ENCODE results near the gene SCN3A. TPM values are rescaled to one million over a fixed set of nuclear protein-coding genes. Genes with fewer than 3 reads are reported as not detected.

Gene SCN3A
- total RNA-seq, 6 donors from 2014 or later = under 0.01 to 7.3 (median 0.78) TPM

GRCh38 chr2:165112789-165113188 lies 91.1 kb downstream of the SCN3A start:
- no peaks in the 10 kb centered on the region for H3K4me1 ChIP-seq
- H3K27me3 ChIP-seq = no peaks in the 10 kb centered on the region
- H3K9me3 ChIP-seq = no peaks in the 10 kb centered on the region
- no peak overlapping the region for H3K27ac ChIP-seq
- TF ChIP-seq EP300 (IDR thresholded peaks at IDR 0.05) (no peak), POLR2A (IDR thresholded peaks at IDR 0.05) (no peak), POLR2AphosphoS5 (IDR thresholded peaks at IDR 0.05) (no peak)
- TF ChIP-seq, protein P1, sequence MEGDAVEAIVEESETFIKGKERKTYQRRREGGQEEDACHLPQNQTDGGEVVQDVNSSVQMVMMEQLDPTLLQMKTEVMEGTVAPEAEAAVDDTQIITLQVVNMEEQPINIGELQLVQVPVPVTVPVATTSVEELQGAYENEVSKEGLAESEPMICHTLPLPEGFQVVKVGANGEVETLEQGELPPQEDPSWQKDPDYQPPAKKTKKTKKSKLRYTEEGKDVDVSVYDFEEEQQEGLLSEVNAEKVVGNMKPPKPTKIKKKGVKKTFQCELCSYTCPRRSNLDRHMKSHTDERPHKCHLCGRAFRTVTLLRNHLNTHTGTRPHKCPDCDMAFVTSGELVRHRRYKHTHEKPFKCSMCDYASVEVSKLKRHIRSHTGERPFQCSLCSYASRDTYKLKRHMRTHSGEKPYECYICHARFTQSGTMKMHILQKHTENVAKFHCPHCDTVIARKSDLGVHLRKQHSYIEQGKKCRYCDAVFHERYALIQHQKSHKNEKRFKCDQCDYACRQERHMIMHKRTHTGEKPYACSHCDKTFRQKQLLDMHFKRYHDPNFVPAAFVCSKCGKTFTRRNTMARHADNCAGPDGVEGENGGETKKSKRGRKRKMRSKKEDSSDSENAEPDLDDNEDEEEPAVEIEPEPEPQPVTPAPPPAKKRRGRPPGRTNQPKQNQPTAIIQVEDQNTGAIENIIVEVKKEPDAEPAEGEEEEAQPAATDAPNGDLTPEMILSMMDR (IDR thresholded peaks at IDR 0.05) = no peak
- ATAC-seq (ENCODE audit: low FRiP score in 2 of 2) (no peak), DNase-seq (no peak)
- WGBS, 2 donors = 77 to 82% methylated on average over 2 of the region's 2 CpGs
- H3K36me3 ChIP-seq = no peaks in the 10 kb centered on the region
- no peak overlapping the region for H3K4me3 ChIP-seq

DNA sequence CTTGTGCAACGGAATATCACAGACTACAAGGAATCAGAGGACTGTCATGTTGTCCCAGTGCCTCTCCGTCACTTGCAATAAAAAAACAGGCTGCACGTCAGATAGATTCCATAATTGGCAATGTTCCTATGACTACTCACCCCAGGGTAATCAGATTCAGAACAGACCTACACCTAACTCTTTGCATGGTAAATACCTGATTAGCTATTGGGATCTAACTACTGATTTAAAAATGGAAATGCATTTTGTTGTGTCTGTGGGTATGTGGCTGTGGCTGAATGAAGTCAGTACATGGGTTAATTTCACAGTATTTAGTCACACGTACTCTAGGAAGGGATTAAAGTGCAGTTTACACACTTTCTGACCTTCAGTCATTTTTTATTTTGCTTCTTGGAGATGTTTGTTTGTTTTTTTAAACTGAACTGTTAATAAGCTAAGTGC lies 91.7 kb downstream of the SCN3A start:
- no peak overlapping the region for H3K4me3 ChIP-seq
- DNase-seq (no peak), ATAC-seq (ENCODE audit: low FRiP score in 2 of 2) (no peak)
- H3K4me1 ChIP-seq = no peaks in the 10 kb centered on the region
- no peak overlapping the region for H3K27ac ChIP-seq
- H3K9me3 ChIP-seq = no peaks in the 10 kb centered on the region
- TF ChIP-seq POLR2A (IDR thresholded peaks at IDR 0.05) = no peak
- TF ChIP-seq EP300 (IDR thresholded peaks at IDR 0.05) = no peak
- no peak for TF ChIP-seq POLR2AphosphoS5 (IDR thresholded peaks at IDR 0.05)
- TF ChIP-seq, protein P1 (IDR thresholded peaks at IDR 0.05) = no peak
- H3K27me3 ChIP-seq = no peaks in the 10 kb centered on the region
- no peaks in the 10 kb centered on the region for H3K36me3 ChIP-seq
- WGBS, 2 donors = 42 to 49% methylated on average over 4 of the region's 4 CpGs

GRCh38 chr2:165110394-165110793 lies 93.5 kb downstream of the SCN3A start:
- Histone ChIP-seq H3K4me1 (no peaks in the 10 kb centered on the region), H3K4me3 (no peak overlapping the region), H3K27ac (no peak overlapping the region), H3K27me3 (no peaks in the 10 kb centered on the region), H3K9me3 (no peaks in the 10 kb centered on the region), H3K36me3 (no peaks in the 10 kb centered on the region)
- WGBS, 2 donors = 67 to 68% methylated on average over 1 of the region's 1 CpG
- TF ChIP-seq POLR2AphosphoS5 (IDR thresholded peaks at IDR 0.05) (no peak), POLR2A (IDR thresholded peaks at IDR 0.05) (no peak), EP300 (IDR thresholded peaks at IDR 0.05) (no peak)
- TF ChIP-seq, protein P1 (IDR thresholded peaks at IDR 0.05) = no peak
- ATAC-seq (ENCODE audit: low FRiP score in 2 of 2) (no peak), DNase-seq (no peak)

DNA sequence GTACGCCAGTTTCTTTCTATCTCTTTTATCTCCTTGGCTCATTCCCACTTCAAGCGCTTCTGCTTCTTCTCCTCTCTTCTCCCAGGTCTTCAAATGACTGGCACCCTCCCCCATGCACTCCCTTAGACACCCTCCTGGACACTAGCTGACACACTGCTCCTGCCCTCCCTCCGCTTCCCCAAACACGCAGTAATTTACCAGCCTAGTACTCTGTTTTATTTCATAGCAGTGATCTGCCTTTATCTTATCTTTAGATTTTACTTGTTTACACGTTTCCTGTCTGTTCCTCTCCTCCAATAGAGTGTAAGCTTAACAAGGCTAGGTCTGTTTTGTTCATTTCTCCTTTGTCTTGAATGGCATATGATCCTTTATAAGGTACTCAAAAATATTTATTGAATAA lies 93.9 kb downstream of the SCN3A start:
- H3K4me1 ChIP-seq = no peaks in the 10 kb centered on the region
- H3K9me3 ChIP-seq = no peaks in the 10 kb centered on the region
- H3K4me3 ChIP-seq = no peak overlapping the region
- H3K27me3 ChIP-seq = no peaks in the 10 kb centered on the region
- DNase-seq (no peak), ATAC-seq (ENCODE audit: low FRiP score in 2 of 2) (no peak)
- no peak overlapping the region for H3K27ac ChIP-seq
- no peaks in the 10 kb centered on the region for H3K36me3 ChIP-seq
- 61 to 63% methylated on average over 5 of the region's 5 CpGs for WGBS, 2 donors
- TF ChIP-seq POLR2A (IDR thresholded peaks at IDR 0.05) (no peak), POLR2AphosphoS5 (IDR thresholded peaks at IDR 0.05) (no peak), EP300 (IDR thresholded peaks at IDR 0.05) (no peak)
- TF ChIP-seq, protein P1 (IDR thresholded peaks at IDR 0.05) = no peak

DNA sequence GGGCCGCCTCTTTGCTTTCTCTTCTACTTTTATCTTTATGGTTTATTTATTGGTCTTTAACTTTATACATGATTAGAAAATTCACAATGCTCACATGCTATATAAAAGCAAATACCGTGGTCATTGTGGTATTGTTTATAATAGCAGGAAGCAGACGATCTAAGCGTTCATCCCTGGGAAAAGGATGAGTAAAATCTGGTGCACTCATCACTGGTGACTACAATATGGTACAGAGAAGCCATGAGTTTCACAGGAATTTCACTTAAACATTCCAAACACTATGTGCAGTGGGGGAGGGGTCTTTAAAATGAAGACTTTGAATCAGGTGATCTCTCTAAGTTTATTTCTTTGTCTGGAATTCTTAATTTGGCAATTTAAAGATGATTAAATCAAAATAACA lies 97.9 kb downstream of the SCN3A start:
- ATAC-seq (ENCODE audit: low FRiP score in 2 of 2) (no peak), DNase-seq (no peak)
- no peak overlapping the region for H3K4me3 ChIP-seq
- no peaks in the 10 kb centered on the region for H3K4me1 ChIP-seq
- H3K27ac ChIP-seq = no peak overlapping the region
- no peaks in the 10 kb centered on the region for H3K9me3 ChIP-seq
- H3K36me3 ChIP-seq = no peaks in the 10 kb centered on the region
- TF ChIP-seq EP300 (IDR thresholded peaks at IDR 0.05) = no peak
- TF ChIP-seq, protein P1 (IDR thresholded peaks at IDR 0.05) = no peak
- TF ChIP-seq POLR2A (IDR thresholded peaks at IDR 0.05) = no peak
- no peak for TF ChIP-seq POLR2AphosphoS5 (IDR thresholded peaks at IDR 0.05)
- H3K27me3 ChIP-seq = no peaks in the 10 kb centered on the region
- 53 to 58% methylated on average over 4 of the region's 4 CpGs for WGBS, 2 donors
